ENCODE data around the gene F8.

- TF ChIP-seq TAF1 (IDR thresholded peaks at IDR 0.05; ENCODE audit: low read depth) (no peak), EP300 (IDR thresholded peaks at IDR 0.05; ENCODE audit: borderline replicate concordance) (no peak), MAX (IDR thresholded peaks at IDR 0.05) (no peak), RAD21 (IDR thresholded peaks at IDR 0.05; ENCODE audit: low read depth) (no peak)
Observed at GRCh38 chrX:154850957-154851611, 171.4 kb downstream of the F8 start.
